WI38 (cell line): ENCODE measurements around the gene MAMLD1.
A peak's percentile ranks its signal among the peaks of the same experiment; 100 is the strongest.

Experiments used
- H3K4me3 ChIP-seq: 2 replicates; pipeline ENCODE4 v1.5.1; 2011; ENCODE audit warnings: low read depth, mild to moderate bottlenecking, control low read depth, low read length
- TF ChIP-seq, protein P1 (sequence below): IDR thresholded peaks from 2 replicates; pipeline ENCODE4 v1.5.1; 2012; ENCODE audit warnings: low read depth, mild to moderate bottlenecking, control low read depth, low read length

The MAMLD1 gene

DNA sequence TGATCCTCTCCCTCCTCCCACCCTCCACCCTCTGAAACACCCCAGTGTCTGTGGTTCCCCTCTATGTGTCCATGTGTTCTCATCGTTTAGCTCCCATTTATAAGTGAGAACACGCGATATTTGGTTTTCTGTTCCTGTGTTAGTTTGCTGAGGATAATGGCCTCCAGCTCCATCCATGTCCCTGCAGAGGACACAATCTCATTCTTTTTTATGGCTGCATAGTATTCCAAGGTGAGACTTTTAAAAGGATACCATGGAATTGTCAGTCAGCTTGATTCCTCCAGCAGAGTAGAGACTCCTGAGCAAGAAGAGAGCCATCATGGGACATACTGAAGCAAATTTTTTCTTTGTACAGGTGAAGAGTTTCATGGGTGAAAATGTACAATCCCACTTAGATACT is 166.5 kb downstream of the MAMLD1 start:
- no peak overlapping the region for H3K4me3 ChIP-seq
- TF ChIP-seq, protein P1, sequence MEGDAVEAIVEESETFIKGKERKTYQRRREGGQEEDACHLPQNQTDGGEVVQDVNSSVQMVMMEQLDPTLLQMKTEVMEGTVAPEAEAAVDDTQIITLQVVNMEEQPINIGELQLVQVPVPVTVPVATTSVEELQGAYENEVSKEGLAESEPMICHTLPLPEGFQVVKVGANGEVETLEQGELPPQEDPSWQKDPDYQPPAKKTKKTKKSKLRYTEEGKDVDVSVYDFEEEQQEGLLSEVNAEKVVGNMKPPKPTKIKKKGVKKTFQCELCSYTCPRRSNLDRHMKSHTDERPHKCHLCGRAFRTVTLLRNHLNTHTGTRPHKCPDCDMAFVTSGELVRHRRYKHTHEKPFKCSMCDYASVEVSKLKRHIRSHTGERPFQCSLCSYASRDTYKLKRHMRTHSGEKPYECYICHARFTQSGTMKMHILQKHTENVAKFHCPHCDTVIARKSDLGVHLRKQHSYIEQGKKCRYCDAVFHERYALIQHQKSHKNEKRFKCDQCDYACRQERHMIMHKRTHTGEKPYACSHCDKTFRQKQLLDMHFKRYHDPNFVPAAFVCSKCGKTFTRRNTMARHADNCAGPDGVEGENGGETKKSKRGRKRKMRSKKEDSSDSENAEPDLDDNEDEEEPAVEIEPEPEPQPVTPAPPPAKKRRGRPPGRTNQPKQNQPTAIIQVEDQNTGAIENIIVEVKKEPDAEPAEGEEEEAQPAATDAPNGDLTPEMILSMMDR: no peak

GRCh38 chrX:150530821-150531220 is 167.7 kb downstream of the MAMLD1 start:
- TF ChIP-seq, protein P1: no peak
- no peak overlapping the region for H3K4me3 ChIP-seq

- TF ChIP-seq, protein P1: no peak
Observed at GRCh38 chrX:150531467-150531866, 168.3 kb downstream of the MAMLD1 start.

DNA sequence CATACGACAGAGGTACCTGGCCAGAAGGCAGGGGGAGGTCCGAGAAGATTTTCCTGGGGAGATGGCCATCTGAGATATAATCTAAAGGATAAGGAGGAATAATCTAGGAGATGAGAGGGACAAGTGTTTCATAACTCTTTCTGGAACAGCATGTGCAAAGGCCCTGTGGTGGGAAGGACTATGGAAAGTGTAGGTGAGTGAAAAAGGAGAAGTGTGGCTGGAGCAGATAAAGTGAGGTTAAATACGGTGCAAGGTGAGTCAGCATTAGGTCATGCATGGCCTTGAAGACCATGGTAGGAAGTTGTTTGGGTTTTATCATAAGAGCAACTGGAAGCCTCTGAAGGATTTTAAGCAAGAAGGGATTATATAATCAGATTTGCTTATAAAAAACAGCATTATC is 170.7 kb downstream of the MAMLD1 start:
- no peak overlapping the region for H3K4me3 ChIP-seq
- TF ChIP-seq, protein P1: no peak

More at GRCh38 chrX:150531467-150531866, 168.3 kb downstream of the MAMLD1 start:
- H3K4me3 ChIP-seq: no peak overlapping the region

GRCh38 chrX:150536455-150537116 is 173.5 kb downstream of the MAMLD1 start:
- TF ChIP-seq, protein P1: peak; percentile 11; the same call in 1 of the 2 replicates

GRCh38 chrX:150537851-150538250 is 174.7 kb downstream of the MAMLD1 start:
- TF ChIP-seq, protein P1: no peak
- H3K4me3 ChIP-seq: no peak overlapping the region

More at GRCh38 chrX:150536455-150537116, 173.5 kb downstream of the MAMLD1 start:
- no peak overlapping the region for H3K4me3 ChIP-seq

- TF ChIP-seq, protein P1: no peak
Observed at GRCh38 chrX:150540965-150541364, 177.8 kb downstream of the MAMLD1 start.

More at GRCh38 chrX:150540965-150541364, 177.8 kb downstream of the MAMLD1 start:
- H3K4me3 ChIP-seq: no peak overlapping the region
